Hepatocyte (in vitro differentiated cells): Measurements from ENCODE around the gene MICAL2.

ENCODE experiments used
- EZH2 ChIP-seq: fragments of 200-600 bp; sonication (generic); IDR thresholded peaks from 2 replicates; pipeline ENCODE4 v1.6.1; 2016; ENCODE audit warnings: antibody characterized with exemption, mild to moderate bottlenecking, borderline replicate concordance
- EZH2phosphoT487 ChIP-seq: fragments of 200-600 bp; sonication (generic); IDR thresholded peaks from one replicate; pipeline ENCODE4 v1.6.1; 2018; ENCODE audit warnings: antibody characterized with exemption, mild to moderate bottlenecking, low read depth, moderate library complexity; ENCODE audit not compliant: unreplicated experiment, severe bottlenecking
- TF ChIP-seq, protein P1 (sequence below): fragments of 200-600 bp; sonication (generic); IDR thresholded peaks from 2 replicates; pipeline ENCODE4 v1.5.1; 2016; ENCODE audit warnings: antibody characterized with exemption, mild to moderate bottlenecking; ENCODE audit not compliant: poor library complexity

DNA sequence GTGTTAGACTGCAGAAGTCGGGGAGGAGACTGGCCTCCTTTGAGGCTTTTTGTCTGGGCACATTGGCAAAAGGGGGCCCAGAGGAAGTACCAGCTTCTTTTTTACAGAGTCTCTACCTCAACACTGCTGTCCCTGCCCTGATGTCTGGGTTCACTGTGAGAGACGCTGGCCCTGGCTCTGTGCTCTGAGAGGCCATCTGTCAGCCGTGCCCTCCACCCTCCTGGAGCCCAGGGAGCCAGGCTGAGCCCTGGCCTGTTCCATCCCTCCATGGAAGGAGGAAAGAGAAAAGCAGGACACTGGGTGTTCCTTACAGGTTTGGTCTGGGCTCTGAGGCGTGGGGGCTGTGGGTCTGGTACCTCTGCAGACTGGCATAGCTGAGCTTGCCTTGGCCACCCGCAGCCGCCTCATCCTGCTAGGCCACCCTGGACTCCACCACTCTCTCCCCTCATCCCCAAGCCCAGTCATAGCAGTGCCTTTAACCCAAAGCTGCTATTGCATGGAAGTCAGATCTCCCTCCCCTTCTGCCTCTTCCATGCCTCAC, 161.5 kb downstream of the MICAL2 start:
- no peak for TF ChIP-seq EZH2
- TF ChIP-seq, protein P1, sequence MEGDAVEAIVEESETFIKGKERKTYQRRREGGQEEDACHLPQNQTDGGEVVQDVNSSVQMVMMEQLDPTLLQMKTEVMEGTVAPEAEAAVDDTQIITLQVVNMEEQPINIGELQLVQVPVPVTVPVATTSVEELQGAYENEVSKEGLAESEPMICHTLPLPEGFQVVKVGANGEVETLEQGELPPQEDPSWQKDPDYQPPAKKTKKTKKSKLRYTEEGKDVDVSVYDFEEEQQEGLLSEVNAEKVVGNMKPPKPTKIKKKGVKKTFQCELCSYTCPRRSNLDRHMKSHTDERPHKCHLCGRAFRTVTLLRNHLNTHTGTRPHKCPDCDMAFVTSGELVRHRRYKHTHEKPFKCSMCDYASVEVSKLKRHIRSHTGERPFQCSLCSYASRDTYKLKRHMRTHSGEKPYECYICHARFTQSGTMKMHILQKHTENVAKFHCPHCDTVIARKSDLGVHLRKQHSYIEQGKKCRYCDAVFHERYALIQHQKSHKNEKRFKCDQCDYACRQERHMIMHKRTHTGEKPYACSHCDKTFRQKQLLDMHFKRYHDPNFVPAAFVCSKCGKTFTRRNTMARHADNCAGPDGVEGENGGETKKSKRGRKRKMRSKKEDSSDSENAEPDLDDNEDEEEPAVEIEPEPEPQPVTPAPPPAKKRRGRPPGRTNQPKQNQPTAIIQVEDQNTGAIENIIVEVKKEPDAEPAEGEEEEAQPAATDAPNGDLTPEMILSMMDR = no peak
- TF ChIP-seq EZH2phosphoT487 = no peak
